GM21717 (cell line): ENCODE results near the gene GPR153.

ENCODE experiments used
- ATAC-seq: cut with Tn5 transposase; IDR thresholded peaks from one replicate; pipeline ENCODE4 v1.9.1; 2021; ENCODE audit warnings: mild to moderate bottlenecking, moderate library complexity; ENCODE audit not compliant: unreplicated experiment

The GPR153 gene

GRCh38 chr1:6270401-6270800, 9.5 kb upstream of the GPR153 start:
- ATAC-seq, result no peak

GRCh38 chr1:6269720-6270400, 9.0 kb upstream of the GPR153 start:
- no peak for ATAC-seq

- ATAC-seq, result no peak
These were observed 8.4 kb upstream of the GPR153 start for GRCh38 chr1:6269296-6269695.

- ATAC-seq, result no peak
These were observed 7.5 kb upstream of the GPR153 start for GRCh38 chr1:6268415-6268814.

GRCh38 chr1:6267686-6268322, 6.9 kb upstream of the GPR153 start:
- ATAC-seq, result no peak

- no peak for ATAC-seq
These were observed 5.7 kb upstream of the GPR153 start for GRCh38 chr1:6266641-6267040.

- no peak for ATAC-seq
These were observed 4.3 kb upstream of the GPR153 start for GRCh38 chr1:6265151-6265550.

GRCh38 chr1:6263716-6264115, 2.8 kb upstream of the GPR153 start:
- ATAC-seq, result no peak

- ATAC-seq, result no peak
These were observed 1.9 kb upstream of the GPR153 start for GRCh38 chr1:6262555-6263420.

GRCh38 chr1:6261615-6261995, 707 bp upstream of the GPR153 start:
- no peak for ATAC-seq

GRCh38 chr1:6260433-6260934, 414 bp downstream of the GPR153 start:
- ATAC-seq, result no peak

- ATAC-seq, result peak; percentile 43
These were observed 1.2 kb downstream of the GPR153 start for GRCh38 chr1:6259491-6260362.

GRCh38 chr1:6258675-6259074, 2.2 kb downstream of the GPR153 start:
- no peak for ATAC-seq

GRCh38 chr1:6257541-6258069, 3.3 kb downstream of the GPR153 start:
- no peak for ATAC-seq

GRCh38 chr1:6256645-6257044, 4.3 kb downstream of the GPR153 start:
- no peak for ATAC-seq

GRCh38 chr1:6254691-6255090, 6.2 kb downstream of the GPR153 start:
- no peak for ATAC-seq

- no peak for ATAC-seq
These were observed 7.5 kb downstream of the GPR153 start for GRCh38 chr1:6253380-6253779.

- no peak for ATAC-seq
These were observed 8.6 kb downstream of the GPR153 start for GRCh38 chr1:6252374-6252710.

GRCh38 chr1:6251681-6252373, 9.1 kb downstream of the GPR153 start:
- no peak for ATAC-seq

GRCh38 chr1:6251233-6251632, 9.7 kb downstream of the GPR153 start:
- no peak for ATAC-seq
